ENCODE data around the gene DNMT3B.

DNMT3B gene

GRCh38 chr20:32806356-32806755, 44.2 kb downstream of the DNMT3B start:
- Histone ChIP-seq H3K27ac (no peak overlapping the region), H3K4me2 (no peak overlapping the region), H3K79me2 (ENCODE audit: insufficient read depth, low read depth) (no peaks in the 10 kb centered on the region), H3K4me3 (IDR thresholded peaks at IDR 0.05; ENCODE audit: insufficient read depth, low read depth, low read length) (no peak overlapping the region), H2AFZ (ENCODE audit: low read depth) (no peak overlapping the region), H3K36me3 (ENCODE audit: insufficient read depth) (peaks cover 22% of the 10 kb centered on the region; the same call in 1 of the 2 replicates), H3K4me1 (ENCODE audit: low read depth, poor library complexity, severe bottlenecking) (no peaks in the 10 kb centered on the region), H4K20me1 (ENCODE audit: insufficient read depth) (no peaks in the 10 kb centered on the region), H3K27me3 (ENCODE audit: insufficient read depth, low read depth) (no peaks in the 10 kb centered on the region), H3K9ac (no peak overlapping the region)
- no peak for TF ChIP-seq CTCF (conservative IDR thresholded peaks at IDR 0.05; ENCODE audit: low read depth, low read length)

GRCh38 chr20:32807706-32808105, 45.5 kb downstream of the DNMT3B start:
- no peak overlapping the region for H2AFZ ChIP-seq (ENCODE audit: low read depth)
- H3K4me1 ChIP-seq (ENCODE audit: low read depth, poor library complexity, severe bottlenecking), result no peaks in the 10 kb centered on the region
- no peaks in the 10 kb centered on the region for H3K27me3 ChIP-seq (ENCODE audit: insufficient read depth, low read depth)
- peaks cover 14% of the 10 kb centered on the region; the same call in 1 of the 2 replicates for H3K36me3 ChIP-seq (ENCODE audit: insufficient read depth)
- H3K9ac ChIP-seq, result no peak overlapping the region
- no peak overlapping the region for H3K27ac ChIP-seq
- H3K4me3 ChIP-seq (IDR thresholded peaks at IDR 0.05; ENCODE audit: insufficient read depth, low read depth, low read length), result no peak overlapping the region
- no peak for TF ChIP-seq CTCF (conservative IDR thresholded peaks at IDR 0.05; ENCODE audit: low read depth, low read length)
- H3K79me2 ChIP-seq (ENCODE audit: insufficient read depth, low read depth), result no peaks in the 10 kb centered on the region
- H3K4me2 ChIP-seq, result no peak overlapping the region
- H4K20me1 ChIP-seq (ENCODE audit: insufficient read depth), result no peaks in the 10 kb centered on the region

GRCh38 chr20:32808438-32808837, 46.3 kb downstream of the DNMT3B start:
- no peak for TF ChIP-seq CTCF (conservative IDR thresholded peaks at IDR 0.05; ENCODE audit: low read depth, low read length)
- H3K79me2 ChIP-seq (ENCODE audit: insufficient read depth, low read depth), result no peaks in the 10 kb centered on the region
- H3K27me3 ChIP-seq (ENCODE audit: insufficient read depth, low read depth), result no peaks in the 10 kb centered on the region
- H4K20me1 ChIP-seq (ENCODE audit: insufficient read depth), result no peaks in the 10 kb centered on the region
- no peak overlapping the region for H3K4me2 ChIP-seq
- H3K9ac ChIP-seq, result no peak overlapping the region
- H3K27ac ChIP-seq, result no peak overlapping the region
- H2AFZ ChIP-seq (ENCODE audit: low read depth), result no peak overlapping the region
- peaks cover 7% of the 10 kb centered on the region; the same call in 1 of the 2 replicates for H3K36me3 ChIP-seq (ENCODE audit: insufficient read depth)
- H3K4me1 ChIP-seq (ENCODE audit: low read depth, poor library complexity, severe bottlenecking), result no peaks in the 10 kb centered on the region
- H3K4me3 ChIP-seq (IDR thresholded peaks at IDR 0.05; ENCODE audit: insufficient read depth, low read depth, low read length), result no peak overlapping the region

- Histone ChIP-seq H3K79me2 (ENCODE audit: insufficient read depth, low read depth) (no peaks in the 10 kb centered on the region), H2AFZ (ENCODE audit: low read depth) (no peak overlapping the region), H3K4me3 (IDR thresholded peaks at IDR 0.05; ENCODE audit: insufficient read depth, low read depth, low read length) (no peak overlapping the region), H3K36me3 (ENCODE audit: insufficient read depth) (peaks cover 3% of the 10 kb centered on the region; the same call in 1 of the 2 replicates), H3K27ac (no peak overlapping the region), H3K27me3 (ENCODE audit: insufficient read depth, low read depth) (no peaks in the 10 kb centered on the region), H4K20me1 (ENCODE audit: insufficient read depth) (no peaks in the 10 kb centered on the region), H3K4me1 (ENCODE audit: low read depth, poor library complexity, severe bottlenecking) (no peaks in the 10 kb centered on the region), H3K9ac (no peak overlapping the region), H3K4me2 (no peak overlapping the region)
- TF ChIP-seq CTCF (conservative IDR thresholded peaks at IDR 0.05; ENCODE audit: low read depth, low read length), result no peak
These were observed 47.7 kb downstream of the DNMT3B start for GRCh38 chr20:32809907-32810306.
